ENCODE measurements around the gene C1S.
"Not testable (repeated sequence)": the region's sequence is repeated elsewhere in the genome, so short reads cannot be mapped to it uniquely, and the experiment has no call there.

Gene C1S

DNA sequence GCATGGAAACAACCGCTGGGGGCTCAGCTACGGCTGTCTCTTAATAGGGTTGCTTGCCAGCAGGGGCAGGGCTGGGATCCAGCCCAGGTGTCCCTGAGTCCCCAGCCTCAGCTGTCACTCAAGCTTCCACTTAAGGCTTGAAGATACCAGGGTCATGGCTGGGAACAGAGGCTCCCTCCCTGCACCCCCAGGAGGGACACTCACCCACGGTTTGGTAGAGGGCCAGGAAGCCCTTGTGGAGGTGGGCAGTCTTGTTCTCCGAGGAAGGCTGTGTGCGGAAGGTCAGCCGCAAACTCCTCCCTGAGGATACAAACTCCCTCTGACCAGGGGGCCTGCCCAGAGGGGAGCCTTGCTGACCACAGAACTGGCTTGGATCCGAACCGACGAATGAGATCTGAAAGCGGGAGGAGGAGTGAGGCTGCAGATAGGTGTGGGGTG lies 41.2 kb downstream of the C1S start:
- no peak overlapping the region for H3K4me3 ChIP-seq (ENCODE audit: low read depth, low read length)
- peak; percentile 79 for DNase-seq (ENCODE audit: low read depth)
- TF ChIP-seq, protein P1, sequence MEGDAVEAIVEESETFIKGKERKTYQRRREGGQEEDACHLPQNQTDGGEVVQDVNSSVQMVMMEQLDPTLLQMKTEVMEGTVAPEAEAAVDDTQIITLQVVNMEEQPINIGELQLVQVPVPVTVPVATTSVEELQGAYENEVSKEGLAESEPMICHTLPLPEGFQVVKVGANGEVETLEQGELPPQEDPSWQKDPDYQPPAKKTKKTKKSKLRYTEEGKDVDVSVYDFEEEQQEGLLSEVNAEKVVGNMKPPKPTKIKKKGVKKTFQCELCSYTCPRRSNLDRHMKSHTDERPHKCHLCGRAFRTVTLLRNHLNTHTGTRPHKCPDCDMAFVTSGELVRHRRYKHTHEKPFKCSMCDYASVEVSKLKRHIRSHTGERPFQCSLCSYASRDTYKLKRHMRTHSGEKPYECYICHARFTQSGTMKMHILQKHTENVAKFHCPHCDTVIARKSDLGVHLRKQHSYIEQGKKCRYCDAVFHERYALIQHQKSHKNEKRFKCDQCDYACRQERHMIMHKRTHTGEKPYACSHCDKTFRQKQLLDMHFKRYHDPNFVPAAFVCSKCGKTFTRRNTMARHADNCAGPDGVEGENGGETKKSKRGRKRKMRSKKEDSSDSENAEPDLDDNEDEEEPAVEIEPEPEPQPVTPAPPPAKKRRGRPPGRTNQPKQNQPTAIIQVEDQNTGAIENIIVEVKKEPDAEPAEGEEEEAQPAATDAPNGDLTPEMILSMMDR (conservative IDR thresholded peaks at IDR 0.05; ENCODE audit: low read depth, low read length): peak; percentile 11

DNA sequence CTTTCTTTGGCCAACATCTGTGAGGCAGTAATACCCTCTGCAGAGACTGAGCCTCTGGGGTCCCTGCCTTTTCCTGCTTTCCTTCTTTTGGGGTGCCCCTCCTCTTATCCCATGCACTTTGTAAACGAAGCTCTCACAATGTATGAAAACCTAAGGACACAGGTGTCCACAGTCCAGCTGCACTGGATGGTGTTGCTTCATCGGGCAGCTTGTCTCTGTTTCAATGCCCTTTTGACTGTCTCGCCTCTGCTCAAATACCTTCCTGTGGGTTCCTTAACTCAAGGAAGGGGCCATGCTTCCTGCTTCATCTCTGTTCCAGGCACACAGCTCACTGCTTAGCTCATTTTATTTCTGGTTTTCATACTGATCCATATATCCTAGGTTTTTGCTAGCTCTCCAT lies 42.1 kb downstream of the C1S start:
- peak; percentile 21 for DNase-seq (ENCODE audit: low read depth)
- TF ChIP-seq, protein P1 (conservative IDR thresholded peaks at IDR 0.05; ENCODE audit: low read depth, low read length): no peak

DNA sequence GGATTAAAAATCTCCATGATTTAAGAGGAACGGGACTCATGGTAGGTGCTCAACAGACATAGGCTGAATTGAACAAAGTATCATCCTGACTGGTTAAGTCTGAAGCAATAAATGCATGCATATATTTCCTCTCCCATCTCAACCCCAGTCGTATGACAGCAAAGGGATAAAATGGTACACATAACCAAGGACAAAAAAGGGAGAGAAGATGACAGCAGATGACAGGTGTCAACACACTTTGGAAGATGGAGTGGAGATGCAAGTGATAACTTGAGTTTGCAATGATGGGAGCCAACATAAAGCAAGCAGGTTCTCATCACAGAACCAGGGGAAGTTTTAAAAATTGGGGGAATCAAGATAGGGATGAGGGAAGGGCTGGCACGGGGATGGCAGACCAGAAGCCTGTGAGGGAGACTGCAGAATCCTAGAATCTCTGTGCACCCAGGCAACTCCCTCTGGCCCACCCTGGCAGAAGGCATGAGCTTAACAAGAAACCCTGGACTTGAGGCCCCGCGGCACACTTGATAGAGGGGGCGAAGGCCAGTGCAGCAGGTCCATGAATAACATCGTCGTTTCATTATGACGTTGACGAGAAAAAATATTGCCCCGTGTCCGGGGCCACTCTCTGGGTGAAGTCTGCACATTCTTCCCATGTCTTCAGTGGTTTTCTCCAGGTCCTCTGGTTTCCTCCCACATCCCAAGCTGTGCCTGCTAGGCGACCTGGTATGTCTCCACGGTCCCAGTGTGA lies 43.5 kb downstream of the C1S start:
- H3K4me3 ChIP-seq (ENCODE audit: low read depth, low read length): no peak overlapping the region
- no peak for DNase-seq (ENCODE audit: low read depth)
- TF ChIP-seq, protein P1 (conservative IDR thresholded peaks at IDR 0.05; ENCODE audit: low read depth, low read length): no peak

More for the DNA sequence above, 42.1 kb downstream of the C1S start:
- no peak overlapping the region for H3K4me3 ChIP-seq (ENCODE audit: low read depth, low read length)

DNA sequence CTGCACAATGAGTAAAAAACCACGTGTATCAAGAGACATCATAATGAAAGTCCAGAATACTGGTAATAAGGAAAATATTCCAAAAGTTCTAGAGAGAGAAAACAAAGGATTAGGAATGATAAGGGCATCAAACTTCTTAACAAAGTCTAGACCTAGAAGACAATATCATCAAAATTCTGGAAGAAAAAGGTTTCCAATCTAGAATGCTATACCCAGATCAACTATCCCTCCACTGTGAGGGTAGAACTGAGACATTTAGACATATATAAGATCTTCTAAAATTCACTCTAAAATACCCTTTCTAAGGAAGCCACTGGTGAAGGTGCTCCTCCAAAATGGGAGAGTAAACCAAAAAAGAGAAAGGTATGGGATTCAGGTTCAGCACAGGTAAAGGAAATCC lies 45.6 kb downstream of the C1S start:
- DNase-seq (ENCODE audit: low read depth): no peak
- H3K4me3 ChIP-seq (ENCODE audit: low read depth, low read length): peak overlapping the region; percentile 2
- TF ChIP-seq, protein P1 (conservative IDR thresholded peaks at IDR 0.05; ENCODE audit: low read depth, low read length): no peak

DNA sequence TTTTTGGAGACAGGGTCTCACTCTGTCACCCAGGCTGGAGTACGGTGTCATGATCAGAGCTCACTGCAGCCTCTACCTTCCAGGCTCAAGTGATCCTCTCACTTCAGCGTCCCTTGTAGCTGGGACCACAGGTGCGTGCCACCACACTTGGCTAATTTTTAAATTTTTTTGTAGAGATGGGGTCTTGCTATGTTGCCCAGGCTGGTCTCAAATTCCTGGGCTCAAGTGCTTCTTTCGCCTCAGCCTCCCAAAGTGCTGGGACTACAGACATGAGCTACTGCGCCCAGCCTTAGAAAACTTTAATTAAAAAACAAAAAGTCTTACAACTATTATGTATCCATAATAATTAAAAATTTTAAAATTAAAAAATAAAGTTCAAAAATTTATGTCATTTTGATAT lies 46.7 kb downstream of the C1S start:
- peak overlapping the region; percentile 23 for H3K4me3 ChIP-seq (ENCODE audit: low read depth, low read length)
- not testable (repeated sequence) for DNase-seq (ENCODE audit: low read depth)

DNA sequence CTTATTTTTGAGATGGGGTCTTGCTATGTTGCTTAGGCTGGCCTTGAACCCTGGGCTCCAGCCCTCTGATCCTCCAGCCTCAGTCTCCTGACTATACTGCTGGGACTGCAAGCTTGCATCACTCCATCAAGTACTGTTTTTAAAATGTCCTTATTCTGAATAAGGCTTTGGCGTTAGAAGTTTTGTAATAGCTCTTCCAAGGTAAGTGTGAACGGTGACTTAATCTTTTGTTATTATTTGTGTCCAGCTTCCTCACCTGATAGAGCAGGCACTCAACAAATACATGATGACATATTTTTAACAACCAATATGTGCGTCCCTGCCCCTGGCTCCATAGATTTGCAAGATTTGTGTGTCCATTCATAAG lies 47.1 kb downstream of the C1S start:
- TF ChIP-seq, protein P1 (conservative IDR thresholded peaks at IDR 0.05; ENCODE audit: low read depth, low read length): no peak
- peak overlapping the region; percentile 72 for H3K4me3 ChIP-seq (ENCODE audit: low read depth, low read length)

DNA sequence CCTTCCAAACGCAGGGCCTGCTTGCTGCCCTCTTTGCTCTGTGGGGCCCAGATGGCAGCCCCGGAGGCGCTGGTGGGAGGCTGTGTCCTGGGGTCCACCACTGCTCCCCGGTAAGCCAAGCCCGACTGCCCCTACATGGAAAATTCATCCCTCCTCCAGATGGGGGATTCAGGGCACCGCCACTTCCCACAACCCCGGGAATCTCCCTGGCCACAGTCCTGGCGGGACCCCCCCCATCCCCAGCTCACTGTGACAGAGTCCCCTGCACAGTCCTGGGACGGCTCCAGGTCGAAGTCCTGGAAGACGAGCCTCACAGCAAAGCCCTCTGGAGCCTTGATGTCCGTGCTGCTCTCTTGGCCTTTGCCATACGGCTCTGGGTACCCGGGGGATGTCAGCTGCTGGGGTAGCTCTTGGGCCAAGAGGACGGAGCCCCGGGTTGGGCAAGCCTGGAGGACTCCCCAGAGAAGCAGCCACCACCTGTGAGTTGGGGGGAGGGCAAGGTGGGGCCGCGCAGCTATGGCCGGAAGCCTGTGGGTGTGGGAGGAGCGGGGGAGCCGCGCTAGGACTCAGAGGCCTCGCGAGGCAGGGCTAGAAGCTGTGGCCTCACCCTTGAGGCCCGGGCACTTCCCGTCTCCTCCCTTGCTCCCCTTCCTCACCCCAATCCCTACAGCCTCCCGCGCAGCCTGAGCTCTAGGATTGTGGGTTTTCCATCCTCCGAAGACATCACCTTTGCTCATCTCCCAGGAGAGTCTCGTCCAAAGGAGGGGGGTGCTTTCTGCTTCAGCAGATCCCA lies 47.7 kb downstream of the C1S start:
- TF ChIP-seq, protein P1 (conservative IDR thresholded peaks at IDR 0.05; ENCODE audit: low read depth, low read length): no peak
- peak overlapping the region; percentile 72 for H3K4me3 ChIP-seq (ENCODE audit: low read depth, low read length)
- DNase-seq (ENCODE audit: low read depth): peak; percentile 78

More for the DNA sequence above, 47.1 kb downstream of the C1S start:
- peak; percentile 41 for DNase-seq (ENCODE audit: low read depth)
